ENCODE measurements around the gene PIK3AP1.
A peak's percentile ranks its signal among the peaks of the same experiment; 100 is the strongest.

The PIK3AP1 gene

DNA sequence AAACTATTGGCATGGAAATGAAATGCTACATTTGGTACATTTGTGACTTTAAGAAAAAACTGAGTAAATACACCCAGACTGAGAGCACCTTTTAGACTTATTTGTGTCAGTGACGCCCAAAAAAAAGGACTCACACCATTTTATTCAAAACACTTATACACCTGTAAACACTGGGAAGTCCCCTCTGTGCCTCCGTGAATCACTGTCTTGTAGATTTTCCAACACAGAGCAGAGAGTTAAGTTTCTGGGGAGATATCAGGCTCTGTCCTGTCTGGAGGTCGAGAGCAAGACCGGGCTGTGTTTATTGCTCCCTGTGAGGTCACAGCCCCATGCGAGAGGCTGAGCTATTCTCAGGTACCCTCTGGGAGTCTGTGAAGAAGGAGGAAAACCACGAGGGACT, 72.8 kb downstream of the PIK3AP1 start:
- H3K36me3 ChIP-seq (replicated peaks) = no peaks in the 10 kb centered on the region
- no peaks in the 10 kb centered on the region for H3K9me3 ChIP-seq
- in situ Hi-C loops (cut with MboI; ENCODE audit: low sequenced_read_pairs) = loop anchor here (25.0 kb wide), 1 partner anchor 565 kb away; no protein-coding TSS in a partner anchor
- H3K27me3 ChIP-seq (ENCODE audit: low read depth) = no peaks in the 10 kb centered on the region
- no peak for DNase-seq (ENCODE audit: low spot score in 2 of 2)
- H3K4me1 ChIP-seq = no peaks in the 10 kb centered on the region
- no peak overlapping the region for H3K4me3 ChIP-seq

- no peaks in the 10 kb centered on the region for H3K27me3 ChIP-seq (ENCODE audit: low read depth)
- no peaks in the 10 kb centered on the region for H3K9me3 ChIP-seq
- no peak for DNase-seq (ENCODE audit: low spot score in 2 of 2)
- no peak overlapping the region for H3K4me3 ChIP-seq
- H3K36me3 ChIP-seq (replicated peaks) = no peaks in the 10 kb centered on the region
- in situ Hi-C loops (cut with MboI; ENCODE audit: low sequenced_read_pairs) = loop anchor here (25.0 kb wide), 1 partner anchor 566 kb away; no protein-coding TSS in a partner anchor
- H3K4me1 ChIP-seq = no peaks in the 10 kb centered on the region
Measured at GRCh38 chr10:96646751-96647166, 73.6 kb downstream of the PIK3AP1 start.

DNA sequence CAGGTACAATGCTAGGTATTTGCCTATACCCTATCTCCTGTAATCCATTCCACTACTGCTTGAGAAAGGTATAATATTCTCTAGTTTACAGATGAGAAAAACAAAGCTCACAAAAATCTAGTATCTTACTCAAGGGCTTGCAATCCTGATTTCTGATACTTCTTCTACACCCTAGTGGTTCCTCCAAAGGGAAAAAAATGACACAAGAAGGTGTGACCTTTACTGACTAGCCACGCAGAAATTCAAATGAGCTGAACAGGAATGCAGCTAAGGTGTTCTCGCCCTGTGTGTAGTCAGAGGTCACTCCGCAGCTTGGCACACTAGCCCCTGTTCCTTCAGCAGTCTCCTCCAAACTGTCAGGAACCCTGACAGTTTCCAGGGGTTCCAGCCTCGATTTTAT, 74.0 kb downstream of the PIK3AP1 start:
- no peak for DNase-seq (ENCODE audit: low spot score in 2 of 2)
- H3K9me3 ChIP-seq = no peaks in the 10 kb centered on the region
- no peak overlapping the region for H3K4me3 ChIP-seq
- no peaks in the 10 kb centered on the region for H3K4me1 ChIP-seq
- in situ Hi-C loops (cut with MboI; ENCODE audit: low sequenced_read_pairs) = loop anchor here (25.0 kb wide), 1 partner anchor 566 kb away; no protein-coding TSS in a partner anchor
- H3K36me3 ChIP-seq (replicated peaks) = no peaks in the 10 kb centered on the region
- H3K27me3 ChIP-seq (ENCODE audit: low read depth) = no peaks in the 10 kb centered on the region

DNA sequence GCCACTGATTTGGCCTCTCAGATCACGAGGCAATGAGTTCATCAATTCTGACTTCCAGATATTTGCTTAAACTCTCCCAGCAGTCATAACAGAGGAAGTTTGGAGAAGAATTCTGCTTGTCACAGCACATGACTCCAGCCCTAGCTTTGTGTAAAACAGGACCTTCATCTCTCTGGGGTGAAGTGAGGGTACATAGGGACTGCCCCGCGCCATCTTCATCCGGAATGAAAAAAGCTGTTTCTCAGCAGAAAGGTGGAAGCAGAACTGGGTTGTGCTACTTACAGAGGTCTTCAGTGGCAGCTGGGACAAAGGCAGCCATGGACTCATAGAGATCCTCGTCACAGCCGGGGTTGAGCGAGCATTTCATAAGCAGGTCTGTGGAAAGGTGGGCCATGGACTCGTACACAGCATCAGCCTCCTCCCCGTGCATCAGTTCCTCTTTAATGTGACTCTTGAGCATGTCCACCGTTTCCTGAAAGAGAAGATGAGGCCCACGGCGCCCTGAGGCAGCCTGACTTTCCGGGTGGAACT, 75.1 kb downstream of the PIK3AP1 start:
- H3K4me1 ChIP-seq = no peaks in the 10 kb centered on the region
- in situ Hi-C loops (cut with MboI; ENCODE audit: low sequenced_read_pairs) = loop anchor here (25.0 kb wide), 1 partner anchor 567 kb away; no protein-coding TSS in a partner anchor
- no peaks in the 10 kb centered on the region for H3K36me3 ChIP-seq (replicated peaks)

DNA sequence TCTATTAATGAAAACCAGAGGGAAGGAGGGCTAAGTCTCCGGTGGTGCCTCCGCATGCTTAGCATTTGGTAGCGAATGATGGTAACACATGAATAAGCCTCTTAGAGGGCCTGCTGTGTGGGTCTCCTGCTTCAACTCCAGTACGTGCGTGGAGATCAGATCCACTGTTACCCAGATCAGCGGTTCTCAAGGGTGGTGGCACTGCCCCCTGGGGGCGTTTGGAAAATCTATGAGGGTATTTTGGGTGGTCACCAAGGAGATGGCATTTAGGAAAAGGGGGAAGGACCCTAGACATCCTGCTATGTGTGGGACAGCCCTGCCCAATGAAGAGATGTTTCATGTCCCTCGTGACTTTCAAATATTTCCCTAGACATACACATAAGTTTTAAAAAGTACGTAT, 76.4 kb downstream of the PIK3AP1 start:
- no peak overlapping the region for H3K4me3 ChIP-seq
- no peaks in the 10 kb centered on the region for H3K36me3 ChIP-seq (replicated peaks)
- H3K27me3 ChIP-seq (ENCODE audit: low read depth) = no peaks in the 10 kb centered on the region
- H3K9me3 ChIP-seq = no peaks in the 10 kb centered on the region
- peak in 1 of 2 experiments; percentile 17 for DNase-seq (ENCODE audit: low spot score in 2 of 2)
- no peaks in the 10 kb centered on the region for H3K4me1 ChIP-seq
- in situ Hi-C loops (cut with MboI; ENCODE audit: low sequenced_read_pairs) = loop anchor here (25.0 kb wide), 1 partner anchor 568 kb away; no protein-coding TSS in a partner anchor

More for the DNA sequence above, 75.1 kb downstream of the PIK3AP1 start:
- H3K4me3 ChIP-seq = no peak overlapping the region
- DNase-seq (ENCODE audit: low spot score in 2 of 2) = no peak
- H3K9me3 ChIP-seq = no peaks in the 10 kb centered on the region
- H3K27me3 ChIP-seq (ENCODE audit: low read depth) = no peaks in the 10 kb centered on the region

GRCh38 chr10:96642973-96643372, 77.3 kb downstream of the PIK3AP1 start:
- H3K4me3 ChIP-seq = no peak overlapping the region
- no peaks in the 10 kb centered on the region for H3K27me3 ChIP-seq (ENCODE audit: low read depth)
- no peaks in the 10 kb centered on the region for H3K9me3 ChIP-seq
- DNase-seq (ENCODE audit: low spot score in 2 of 2) = peak; percentile 12 to 79
- no peaks in the 10 kb centered on the region for H3K4me1 ChIP-seq
- H3K36me3 ChIP-seq (replicated peaks) = no peaks in the 10 kb centered on the region
- in situ Hi-C loops (cut with MboI; ENCODE audit: low sequenced_read_pairs) = loop anchor here (25.0 kb wide), 1 partner anchor 569 kb away; no protein-coding TSS in a partner anchor

DNA sequence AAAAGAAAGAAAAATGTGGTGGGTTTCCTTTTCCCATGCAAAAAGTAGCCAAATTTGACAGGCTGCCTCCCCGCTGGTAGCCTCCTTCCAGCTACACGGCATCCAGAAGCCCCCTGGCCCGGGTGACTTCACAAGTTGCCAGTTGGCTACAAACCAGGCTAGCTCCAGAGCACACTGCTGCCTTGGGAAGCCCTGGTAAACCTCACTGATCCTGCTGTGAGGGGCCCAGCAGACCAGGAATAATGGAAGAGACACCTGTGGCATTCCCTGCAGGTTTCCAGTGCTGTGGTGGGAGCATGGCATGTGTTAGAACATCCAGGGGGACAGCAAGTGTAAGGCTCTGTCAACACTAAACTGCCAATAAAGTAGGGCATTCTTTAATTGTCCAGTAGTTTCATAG, 77.8 kb downstream of the PIK3AP1 start:
- H3K9me3 ChIP-seq = no peaks in the 10 kb centered on the region
- DNase-seq (ENCODE audit: low spot score in 2 of 2) = no peak
- H3K4me1 ChIP-seq = no peaks in the 10 kb centered on the region
- H3K36me3 ChIP-seq (replicated peaks) = no peaks in the 10 kb centered on the region
- no peak overlapping the region for H3K4me3 ChIP-seq
- in situ Hi-C loops (cut with MboI; ENCODE audit: low sequenced_read_pairs) = loop anchor here (25.0 kb wide), 1 partner anchor 570 kb away; no protein-coding TSS in a partner anchor
- H3K27me3 ChIP-seq (ENCODE audit: low read depth) = no peaks in the 10 kb centered on the region

- Histone ChIP-seq H3K36me3 (replicated peaks) (no peaks in the 10 kb centered on the region), H3K4me1 (no peaks in the 10 kb centered on the region)
- in situ Hi-C loops (cut with MboI; ENCODE audit: low sequenced_read_pairs) = loop anchor here (25.0 kb wide), 1 partner anchor 571 kb away; no protein-coding TSS in a partner anchor
Measured at GRCh38 chr10:96641396-96642295, 78.7 kb downstream of the PIK3AP1 start.

DNA sequence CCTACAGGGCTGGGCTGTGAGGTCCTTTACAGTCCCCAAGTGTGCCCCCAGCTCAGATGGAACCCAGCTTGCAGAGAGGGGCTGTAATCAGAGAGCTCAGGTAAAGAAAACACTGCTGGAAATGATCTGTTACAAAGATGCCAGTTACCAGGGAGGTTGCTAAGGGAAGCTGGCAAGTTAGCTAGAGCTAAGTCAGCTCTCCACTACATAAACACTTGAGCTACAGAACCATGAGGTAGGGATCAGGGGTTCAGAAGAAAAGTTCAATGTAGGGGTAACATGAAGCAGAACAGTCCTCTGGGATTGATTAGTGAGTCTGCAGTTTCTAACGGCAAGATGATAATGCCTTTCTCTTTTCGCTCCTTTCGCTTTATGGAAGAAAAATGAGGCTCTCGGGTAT, 80.4 kb downstream of the PIK3AP1 start:
- no peak for DNase-seq (ENCODE audit: low spot score in 2 of 2)
- H3K36me3 ChIP-seq (replicated peaks) = no peaks in the 10 kb centered on the region
- no peaks in the 10 kb centered on the region for H3K4me1 ChIP-seq
- in situ Hi-C loops (cut with MboI; ENCODE audit: low sequenced_read_pairs) = loop anchor here (25.0 kb wide), 1 partner anchor 572 kb away; no protein-coding TSS in a partner anchor
- no peak overlapping the region for H3K4me3 ChIP-seq
- no peaks in the 10 kb centered on the region for H3K9me3 ChIP-seq
- no peaks in the 10 kb centered on the region for H3K27me3 ChIP-seq (ENCODE audit: low read depth)

More at GRCh38 chr10:96641396-96642295, 78.7 kb downstream of the PIK3AP1 start:
- no peak for DNase-seq (ENCODE audit: low spot score in 2 of 2)
- Histone ChIP-seq H3K9me3 (no peaks in the 10 kb centered on the region), H3K27me3 (ENCODE audit: low read depth) (no peaks in the 10 kb centered on the region), H3K4me3 (no peak overlapping the region)

GRCh38 chr10:96638696-96639095, 81.6 kb downstream of the PIK3AP1 start:
- Histone ChIP-seq H3K4me1 (no peaks in the 10 kb centered on the region), H3K27me3 (ENCODE audit: low read depth) (no peaks in the 10 kb centered on the region), H3K36me3 (replicated peaks) (no peaks in the 10 kb centered on the region), H3K4me3 (no peak overlapping the region), H3K9me3 (no peaks in the 10 kb centered on the region)
- in situ Hi-C loops (cut with MboI; ENCODE audit: low sequenced_read_pairs) = loop anchor here (25.0 kb wide), 1 partner anchor 574 kb away; no protein-coding TSS in a partner anchor
- no peak for DNase-seq (ENCODE audit: low spot score in 2 of 2)

DNA sequence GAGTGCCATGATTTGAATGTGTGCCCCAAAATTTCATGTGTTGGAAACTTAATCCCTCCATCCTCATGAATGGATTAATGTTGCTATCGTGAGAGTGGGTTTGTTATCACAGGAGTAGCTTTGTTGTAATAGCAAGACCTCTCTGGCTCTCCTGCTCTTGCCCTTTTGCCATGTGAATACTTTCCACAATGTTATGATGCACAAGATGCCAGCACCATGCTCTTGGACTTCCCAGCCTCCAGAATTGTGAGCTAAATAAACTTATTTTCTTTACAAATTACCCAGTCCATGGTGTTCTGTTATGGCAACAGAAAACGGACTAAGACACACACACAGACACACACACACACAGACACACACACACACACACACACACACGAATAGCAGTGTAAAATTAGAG, 82.2 kb downstream of the PIK3AP1 start:
- in situ Hi-C loops (cut with MboI; ENCODE audit: low sequenced_read_pairs) = loop anchor here (25.0 kb wide), 1 partner anchor 574 kb away; no protein-coding TSS in a partner anchor
- H3K9me3 ChIP-seq = no peaks in the 10 kb centered on the region
- H3K36me3 ChIP-seq (replicated peaks) = no peaks in the 10 kb centered on the region

GRCh38 chr10:96637709-96638108, 82.6 kb downstream of the PIK3AP1 start:
- H3K9me3 ChIP-seq = no peaks in the 10 kb centered on the region
- no peaks in the 10 kb centered on the region for H3K4me1 ChIP-seq
- no peaks in the 10 kb centered on the region for H3K36me3 ChIP-seq (replicated peaks)
- no peak for DNase-seq (ENCODE audit: low spot score in 2 of 2)
- in situ Hi-C loops (cut with MboI; ENCODE audit: low sequenced_read_pairs) = loop anchor here (25.0 kb wide), 1 partner anchor 575 kb away; no protein-coding TSS in a partner anchor
- no peaks in the 10 kb centered on the region for H3K27me3 ChIP-seq (ENCODE audit: low read depth)
- H3K4me3 ChIP-seq = no peak overlapping the region

More for the DNA sequence above, 82.2 kb downstream of the PIK3AP1 start:
- DNase-seq (ENCODE audit: low spot score in 2 of 2) = no peak
- no peaks in the 10 kb centered on the region for H3K27me3 ChIP-seq (ENCODE audit: low read depth)
- no peak overlapping the region for H3K4me3 ChIP-seq
- no peaks in the 10 kb centered on the region for H3K4me1 ChIP-seq

DNA sequence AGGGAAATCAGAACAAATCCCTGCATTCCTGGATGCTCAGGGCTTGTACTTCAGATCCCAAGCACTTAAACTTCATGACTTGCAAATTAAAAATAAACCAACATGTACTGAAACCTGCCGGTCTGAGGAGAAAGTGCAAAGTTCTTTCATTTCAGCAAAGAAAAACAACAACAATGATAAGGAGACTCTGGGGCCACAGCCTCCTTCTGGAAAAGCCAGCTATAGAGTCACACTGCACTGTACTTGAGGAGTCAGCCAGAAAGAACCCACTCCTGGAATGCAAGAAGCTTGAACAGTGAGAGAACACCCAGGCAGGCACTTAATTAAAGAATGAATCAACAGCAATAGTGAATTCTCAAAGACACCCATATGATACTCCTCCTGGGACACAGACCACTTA, 83.8 kb downstream of the PIK3AP1 start:
- H3K36me3 ChIP-seq (replicated peaks) = no peaks in the 10 kb centered on the region
- DNase-seq (ENCODE audit: low spot score in 2 of 2) = no peak
- no peaks in the 10 kb centered on the region for H3K4me1 ChIP-seq
- no peak overlapping the region for H3K4me3 ChIP-seq
- no peaks in the 10 kb centered on the region for H3K9me3 ChIP-seq
- H3K27me3 ChIP-seq (ENCODE audit: low read depth) = no peaks in the 10 kb centered on the region
- in situ Hi-C loops (cut with MboI; ENCODE audit: low sequenced_read_pairs) = loop anchor here (25.0 kb wide), 1 partner anchor 576 kb away; no protein-coding TSS in a partner anchor

Data from HAP-1 (cell line).